Measurements from ENCODE around the gene LHX5.

Gene LHX5

DNA sequence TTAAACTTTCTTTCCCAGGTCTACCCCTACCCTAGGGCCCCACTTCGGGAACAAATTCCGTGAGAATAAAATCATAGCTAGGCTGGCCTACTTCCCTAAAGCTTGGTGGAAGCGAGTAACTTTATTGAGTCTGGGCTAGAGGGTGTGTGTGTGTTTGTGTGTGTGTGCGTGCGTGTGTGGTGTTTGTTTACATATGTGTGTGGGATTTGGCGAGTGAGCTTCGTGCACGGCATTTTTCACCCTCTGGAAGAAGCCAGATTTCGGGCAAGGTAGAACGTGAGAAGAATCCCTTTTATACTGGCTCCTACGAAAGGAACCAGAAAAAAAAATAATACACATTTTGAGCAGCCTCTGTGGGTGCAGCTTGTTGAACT is 7.5 kb upstream of the LHX5 start:
- DNase-seq: no peak
- in situ Hi-C loops (cut with MboI; ENCODE audit: low pct_unique_long_range_greater_than_20kb, low sequenced_read_pairs): no loop called here

DNA sequence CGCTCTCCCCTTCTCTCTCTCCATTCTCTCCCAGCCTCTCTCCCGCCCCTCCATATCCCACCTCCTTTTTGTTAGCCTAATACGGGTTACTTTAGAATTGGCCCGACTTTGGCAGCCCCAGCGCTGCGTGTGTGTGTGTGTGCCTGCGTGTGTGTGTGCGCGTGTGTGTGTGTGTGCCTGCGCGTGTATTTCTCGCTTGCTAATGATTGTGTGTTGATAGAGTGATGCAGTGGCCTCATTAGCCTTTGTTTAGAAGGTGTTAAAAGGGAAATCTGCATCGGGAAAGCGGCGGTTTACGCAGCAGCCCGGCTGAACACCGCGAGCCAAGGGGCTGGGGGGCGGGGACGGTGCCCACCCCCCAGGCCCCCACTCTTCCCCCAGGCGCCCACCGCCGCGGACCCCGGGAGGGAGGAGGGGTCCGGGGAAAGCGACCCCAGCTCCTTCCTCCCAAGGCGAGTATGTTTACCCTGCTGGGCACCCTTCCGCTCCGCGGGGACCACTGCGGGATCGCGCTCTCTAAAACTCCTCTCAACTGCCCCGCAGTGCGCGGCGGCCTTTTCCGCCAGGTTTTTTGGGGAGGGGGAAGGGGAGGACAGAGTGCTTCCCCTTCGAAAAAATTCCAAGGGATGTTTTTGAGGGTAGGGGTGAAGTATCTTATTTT is 6.8 kb upstream of the LHX5 start:
- in situ Hi-C loops (cut with MboI; ENCODE audit: low pct_unique_long_range_greater_than_20kb, low sequenced_read_pairs): no loop called here
- DNase-seq: no peak

DNA sequence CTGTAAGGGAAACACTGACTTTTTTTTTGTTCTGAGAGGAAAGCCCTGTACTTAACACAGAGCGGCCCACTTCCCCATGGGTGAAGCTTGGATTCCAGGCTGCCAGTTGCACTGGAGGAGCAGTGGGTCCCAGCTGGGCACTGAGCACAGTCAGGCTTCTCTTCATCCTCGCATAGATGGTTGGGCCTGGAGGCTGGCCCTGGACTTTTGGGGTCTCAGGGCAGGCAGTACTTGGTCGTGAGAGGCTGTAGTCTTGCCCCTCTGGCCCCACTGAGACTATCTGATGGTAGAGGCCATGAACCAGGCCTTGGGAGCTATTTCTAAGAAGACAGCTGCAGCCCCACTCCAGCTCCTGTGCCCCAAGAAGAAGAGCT is 6.2 kb upstream of the LHX5 start:
- in situ Hi-C loops (cut with MboI; ENCODE audit: low pct_unique_long_range_greater_than_20kb, low sequenced_read_pairs): no loop called here

DNA sequence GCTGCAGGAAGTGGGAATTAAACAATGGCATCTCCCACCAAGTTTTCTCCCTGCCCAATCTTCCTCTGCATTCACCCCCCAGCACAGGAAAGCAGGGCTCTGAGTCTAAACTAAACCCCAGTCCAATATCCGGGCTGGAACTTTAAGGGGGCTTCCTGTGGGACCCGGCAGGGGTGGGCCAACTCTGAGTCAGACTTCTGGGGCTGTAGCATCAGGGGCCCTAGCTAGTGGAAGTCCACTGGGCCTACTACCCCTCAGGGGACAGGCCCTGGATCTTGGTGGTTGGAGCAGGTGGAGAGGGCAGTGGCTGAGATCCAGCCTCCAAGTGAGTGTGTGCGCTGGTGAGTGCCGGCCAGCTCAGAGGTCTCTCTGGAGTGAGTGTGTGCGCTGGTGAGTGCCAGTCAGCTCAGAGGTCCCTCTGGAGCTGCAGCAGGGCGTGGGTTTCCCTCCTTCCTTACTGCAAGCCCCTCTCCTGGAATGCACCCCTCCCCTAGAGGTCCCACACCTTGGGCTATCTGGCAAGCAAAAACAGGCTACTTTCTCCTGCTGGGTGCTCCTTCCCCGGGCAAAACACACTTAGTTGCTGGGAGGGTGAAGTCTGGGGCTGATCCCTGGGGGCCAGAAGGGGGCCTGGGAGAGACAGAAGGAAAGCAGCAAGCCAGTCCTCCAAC is 5.6 kb upstream of the LHX5 start:
- no peak for DNase-seq
- in situ Hi-C loops (cut with MboI; ENCODE audit: low pct_unique_long_range_greater_than_20kb, low sequenced_read_pairs): no loop called here

More for the DNA sequence above, 6.2 kb upstream of the LHX5 start:
- DNase-seq: no peak

DNA sequence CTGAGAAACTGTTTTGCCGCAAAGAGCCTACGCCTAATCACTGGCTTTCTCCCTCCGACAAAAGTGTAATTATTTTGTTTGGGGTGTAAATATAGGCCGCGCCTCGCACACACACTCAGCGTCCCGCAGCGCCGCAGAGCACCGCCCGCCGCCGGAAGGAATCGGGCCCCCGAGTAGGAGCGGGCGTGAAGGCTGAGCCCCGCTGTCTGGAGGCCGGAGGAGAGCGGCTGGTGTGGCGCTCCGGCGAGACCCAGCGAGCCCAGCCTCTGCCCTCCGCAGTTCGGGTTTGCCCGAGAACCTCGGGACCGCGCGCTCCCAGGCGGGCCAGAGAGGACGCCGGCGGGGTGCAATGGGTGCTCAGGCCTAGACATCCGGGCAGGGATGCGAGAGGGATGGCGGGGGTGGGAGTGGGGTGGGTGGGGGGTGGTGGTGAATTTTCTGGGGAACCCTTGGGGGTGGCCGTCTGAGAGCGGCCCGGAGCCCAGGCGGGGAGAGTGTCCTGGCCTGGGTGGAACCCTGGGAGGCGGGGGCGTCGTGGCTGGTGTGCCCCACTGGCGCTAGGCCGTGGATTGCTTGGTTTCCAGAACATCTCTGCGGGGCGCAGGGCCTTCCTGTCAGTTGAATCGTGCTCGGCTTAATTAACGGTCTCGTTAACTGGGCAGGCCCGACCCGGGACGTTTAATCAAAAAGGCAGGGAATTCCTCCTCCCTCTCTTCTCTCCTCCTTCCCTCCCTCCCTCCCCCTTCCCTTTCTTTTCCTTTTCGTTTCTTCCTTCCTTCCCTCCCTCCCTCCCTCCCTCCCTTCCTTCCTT is 4.7 kb upstream of the LHX5 start:
- in situ Hi-C loops (cut with MboI; ENCODE audit: low pct_unique_long_range_greater_than_20kb, low sequenced_read_pairs): no loop called here
- no peak for DNase-seq

DNA sequence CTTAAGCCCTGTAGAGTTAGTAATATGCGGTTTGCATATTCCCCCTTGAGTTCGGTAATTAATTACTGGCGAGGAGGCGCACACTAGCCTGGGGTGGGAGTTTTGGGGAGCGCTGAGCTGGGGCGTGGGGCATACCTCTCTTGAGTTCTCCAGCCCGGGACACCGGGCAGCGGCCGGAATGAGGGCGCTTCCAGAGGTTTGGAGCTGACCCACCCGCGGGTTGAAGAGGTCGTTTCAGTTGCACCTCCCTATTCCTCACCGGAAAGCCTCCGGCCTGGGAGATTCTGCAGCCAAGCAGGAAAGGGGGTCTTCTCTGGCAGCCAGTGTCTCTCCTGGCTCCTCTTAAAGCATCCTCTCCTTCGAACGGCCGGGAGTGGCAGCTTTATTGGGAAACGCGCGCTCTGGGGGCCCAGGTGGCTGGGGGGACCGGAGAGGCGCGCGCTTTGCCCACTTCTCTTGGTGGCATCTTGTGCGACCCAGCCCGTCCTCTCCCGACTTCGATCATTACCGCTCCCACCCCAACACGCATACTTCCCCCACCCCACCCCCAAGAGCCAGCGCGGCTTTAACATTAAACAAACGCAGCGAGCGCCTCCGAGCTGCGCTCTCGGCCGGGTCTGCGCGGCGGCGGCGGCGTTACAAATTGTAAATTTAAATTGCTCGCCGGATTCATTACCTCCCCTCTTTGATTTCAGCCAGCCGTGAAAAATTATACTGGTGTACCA is 3.9 kb upstream of the LHX5 start:
- in situ Hi-C loops (cut with MboI; ENCODE audit: low pct_unique_long_range_greater_than_20kb, low sequenced_read_pairs): no loop called here

DNA sequence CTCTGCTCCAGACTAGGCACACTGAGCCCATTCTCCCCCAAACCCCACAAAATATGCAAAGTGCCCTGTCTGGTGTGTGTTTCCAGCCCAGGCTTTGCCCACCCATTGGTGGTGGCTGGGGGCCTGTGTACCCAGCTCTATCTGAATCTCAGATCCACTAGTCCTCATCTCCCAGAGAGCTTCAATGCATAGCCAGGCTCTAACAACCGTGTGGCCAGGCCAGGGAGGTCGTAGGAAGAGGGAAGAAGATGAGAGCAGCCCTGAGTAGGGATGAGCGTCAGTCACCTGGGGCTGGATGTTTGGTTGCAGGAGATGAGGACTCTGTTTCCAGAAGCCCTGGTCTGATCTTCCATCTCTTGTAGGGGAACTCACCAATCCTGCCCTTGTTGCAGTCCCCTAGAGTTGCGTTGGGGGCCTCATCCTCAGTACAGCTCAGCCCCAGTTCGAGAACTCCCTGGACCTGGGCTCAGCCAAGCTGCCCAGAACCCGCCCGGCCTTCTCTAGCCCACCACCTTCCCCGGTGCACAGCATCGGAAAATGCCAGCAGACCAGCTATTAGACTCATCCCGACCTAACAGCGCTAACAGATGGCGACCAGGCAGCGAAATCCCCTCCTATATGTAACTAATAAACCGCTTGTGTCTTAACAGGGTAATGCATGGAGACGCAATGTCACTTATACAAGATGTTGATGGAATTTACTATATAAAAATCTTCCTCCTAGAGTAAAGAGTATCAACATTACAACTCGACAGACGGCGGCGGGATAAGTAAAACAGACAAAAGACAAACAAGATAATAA is 3.2 kb upstream of the LHX5 start:
- in situ Hi-C loops (cut with MboI; ENCODE audit: low pct_unique_long_range_greater_than_20kb, low sequenced_read_pairs): loop anchor here (25.0 kb wide), 1 partner anchor 437 kb away; no protein-coding TSS in a partner anchor
- no peak for DNase-seq

More for the DNA sequence above, 3.9 kb upstream of the LHX5 start:
- no peak for DNase-seq

DNA sequence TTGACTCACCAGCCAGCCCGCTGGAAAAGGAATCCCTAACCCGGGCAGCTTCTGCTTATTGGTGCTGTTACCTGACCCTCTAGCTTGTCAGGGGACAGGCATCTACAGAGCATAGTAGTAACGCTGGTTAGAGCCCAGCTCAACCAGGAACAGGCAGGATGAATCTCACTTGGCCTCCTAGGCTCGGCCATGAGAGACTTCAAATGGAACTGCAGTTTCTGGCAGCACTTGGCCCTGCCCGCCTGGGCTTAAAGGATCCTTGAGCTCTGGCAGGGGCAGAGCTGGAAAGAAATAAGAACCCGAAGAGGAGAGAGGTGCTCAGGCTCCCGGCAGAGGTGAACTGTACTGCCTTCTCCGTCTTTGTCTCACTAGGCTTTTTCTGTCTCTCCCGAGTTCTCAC is 2.3 kb upstream of the LHX5 start:
- DNase-seq: no peak
- in situ Hi-C loops (cut with MboI; ENCODE audit: low pct_unique_long_range_greater_than_20kb, low sequenced_read_pairs): loop anchor here (25.0 kb wide), 1 partner anchor 438 kb away; no protein-coding TSS in a partner anchor

DNA sequence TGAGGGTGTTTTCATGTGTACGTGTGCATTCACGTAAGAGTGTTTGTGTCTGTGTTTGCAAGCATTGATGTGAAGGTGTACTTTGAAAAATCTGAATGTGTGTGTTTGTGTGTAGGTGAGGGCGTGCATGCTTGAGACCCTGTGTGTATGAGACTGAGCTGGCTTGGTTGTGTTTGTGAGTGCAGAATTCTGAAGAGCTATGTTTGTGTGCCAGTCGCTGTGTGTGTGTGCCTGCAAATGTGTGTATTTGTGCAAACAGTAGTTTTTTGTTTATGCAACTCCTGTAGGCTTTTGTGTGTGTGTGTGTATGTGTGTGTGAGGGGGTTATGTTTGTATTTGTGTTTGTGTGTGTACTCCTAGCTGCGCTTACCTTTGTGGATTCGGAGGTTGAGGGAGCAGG is 1.7 kb upstream of the LHX5 start:
- no peak for DNase-seq
- in situ Hi-C loops (cut with MboI; ENCODE audit: low pct_unique_long_range_greater_than_20kb, low sequenced_read_pairs): loop anchor here (25.0 kb wide), 1 partner anchor 439 kb away; no protein-coding TSS in a partner anchor

DNA sequence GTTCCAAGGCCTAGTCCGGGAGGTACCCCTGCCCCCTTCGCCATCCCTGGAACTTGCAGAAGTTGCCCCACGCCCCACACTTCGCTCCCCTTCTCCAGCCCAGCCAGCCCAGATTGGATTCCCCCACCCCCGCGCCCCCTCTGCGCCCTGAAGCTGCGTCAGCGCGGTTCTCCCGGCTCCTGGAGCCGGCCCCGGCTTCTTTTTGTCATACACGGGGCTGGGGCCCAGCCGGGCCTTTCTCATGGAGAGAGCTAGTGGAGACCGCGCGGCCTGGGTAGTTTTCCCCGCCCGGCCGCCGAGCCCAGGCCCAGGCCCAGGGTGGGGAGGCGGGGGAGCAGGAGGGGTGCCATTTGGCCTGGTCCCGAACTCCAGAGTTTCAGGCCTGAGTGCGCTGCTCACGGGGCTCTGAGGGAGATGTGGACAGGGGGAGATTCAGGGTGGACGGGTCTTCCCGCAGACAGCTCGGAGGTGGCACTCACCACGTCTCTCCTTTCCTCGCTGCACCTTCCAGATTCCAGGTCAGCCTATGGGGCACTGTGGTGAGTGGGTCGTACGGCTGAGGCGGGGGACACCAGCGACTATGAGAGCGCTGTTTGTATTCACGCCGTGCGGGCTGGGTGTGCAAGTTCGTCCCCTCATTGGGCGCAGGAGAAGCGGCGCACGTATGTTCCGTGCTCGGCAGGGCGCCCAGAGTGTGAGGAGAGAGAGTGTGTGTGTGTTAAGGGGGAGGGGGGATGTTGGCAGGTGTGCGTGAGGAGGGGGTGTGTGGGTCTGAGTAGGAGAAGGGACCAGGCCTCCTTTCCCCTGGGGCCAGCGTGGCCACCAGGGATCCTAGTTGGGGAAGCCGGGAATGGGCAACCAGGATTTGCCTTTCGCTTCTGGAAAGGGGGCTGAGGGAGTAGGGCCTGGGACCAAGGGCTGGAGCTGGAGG is 785 bp upstream of the LHX5 start:
- DNase-seq: no peak
- in situ Hi-C loops (cut with MboI; ENCODE audit: low pct_unique_long_range_greater_than_20kb, low sequenced_read_pairs): loop anchor here (25.0 kb wide), 1 partner anchor 440 kb away; no protein-coding TSS in a partner anchor

DNA sequence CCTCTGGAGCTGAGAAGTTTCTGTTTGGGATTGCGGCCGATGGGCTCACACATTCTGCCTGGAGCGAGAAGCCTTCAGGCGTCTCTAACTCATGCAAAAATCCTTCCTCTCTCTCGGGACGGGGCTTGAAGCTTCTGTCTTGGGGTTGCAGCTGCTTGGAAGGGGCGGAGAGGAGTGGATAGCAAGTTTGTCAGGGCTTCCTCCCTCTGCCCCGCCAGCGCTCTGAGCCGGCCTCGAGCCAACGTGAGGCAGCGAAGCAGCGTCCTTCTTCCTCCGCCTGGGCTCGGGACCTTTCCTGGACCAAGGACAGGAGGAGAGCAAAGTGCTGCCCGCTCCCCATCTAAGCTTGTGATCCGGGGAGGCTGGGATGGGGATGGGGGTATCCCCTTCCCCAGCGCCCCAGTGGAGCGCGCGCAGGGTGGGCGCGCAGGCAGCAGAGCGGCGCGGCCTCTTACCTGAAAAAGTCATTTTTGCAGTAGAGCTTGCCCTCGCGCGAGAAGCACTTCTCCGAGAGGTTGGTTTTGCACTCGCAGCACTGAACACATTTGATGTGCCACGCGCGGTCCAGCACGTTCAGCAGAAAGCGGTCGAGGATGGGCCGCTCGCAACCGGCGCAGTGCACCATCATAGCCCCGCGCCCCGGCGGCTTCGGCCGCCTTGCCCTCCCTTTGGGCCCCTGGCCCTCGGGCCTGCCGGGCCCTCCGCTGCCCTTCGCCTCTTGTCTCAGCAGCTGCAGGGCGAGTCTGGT is 626 bp downstream of the LHX5 start:
- in situ Hi-C loops (cut with MboI; ENCODE audit: low pct_unique_long_range_greater_than_20kb, low sequenced_read_pairs): loop anchor here (25.0 kb wide), 1 partner anchor 441 kb away; no protein-coding TSS in a partner anchor
- DNase-seq: no peak

DNA sequence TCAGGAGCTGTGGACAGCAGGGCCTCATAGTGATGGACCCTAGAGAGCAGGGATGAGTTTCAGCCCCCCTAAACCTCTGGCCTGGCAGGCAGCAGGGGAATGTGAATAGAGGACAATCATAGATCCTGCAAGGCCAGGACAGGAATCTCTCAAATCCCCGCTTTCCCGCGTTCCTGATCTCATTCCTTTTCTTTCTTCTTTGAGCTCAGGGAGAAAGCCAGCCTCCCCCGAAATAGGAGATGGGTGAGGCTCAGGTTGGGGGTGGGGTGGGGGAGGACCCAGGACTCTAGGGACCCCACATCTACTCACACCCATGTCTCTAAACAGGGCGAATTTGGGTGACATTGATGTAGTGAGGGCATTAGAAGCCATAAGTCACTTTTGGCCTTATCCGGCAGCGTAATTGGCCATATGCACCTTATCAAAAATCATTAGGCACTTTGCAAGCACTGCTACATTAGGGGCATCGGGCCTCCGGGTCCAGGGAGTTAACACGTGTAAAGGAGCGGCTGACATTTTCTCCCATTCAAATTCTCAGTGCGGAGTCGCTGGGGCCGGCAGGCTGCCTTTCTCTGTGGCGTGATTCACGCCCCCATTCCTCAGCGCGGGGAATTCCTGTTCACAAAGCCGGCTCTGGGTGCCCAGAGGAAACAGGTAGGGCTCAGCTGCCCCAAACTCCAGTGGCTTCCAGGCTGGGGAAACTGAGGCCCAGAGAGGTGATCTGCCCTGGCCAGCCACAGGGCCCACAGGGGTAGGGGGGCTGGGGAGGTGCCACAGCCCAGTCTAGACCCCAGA is 1.5 kb downstream of the LHX5 start:
- in situ Hi-C loops (cut with MboI; ENCODE audit: low pct_unique_long_range_greater_than_20kb, low sequenced_read_pairs): loop anchor here (25.0 kb wide), 1 partner anchor 442 kb away; no protein-coding TSS in a partner anchor
- no peak for DNase-seq

DNA sequence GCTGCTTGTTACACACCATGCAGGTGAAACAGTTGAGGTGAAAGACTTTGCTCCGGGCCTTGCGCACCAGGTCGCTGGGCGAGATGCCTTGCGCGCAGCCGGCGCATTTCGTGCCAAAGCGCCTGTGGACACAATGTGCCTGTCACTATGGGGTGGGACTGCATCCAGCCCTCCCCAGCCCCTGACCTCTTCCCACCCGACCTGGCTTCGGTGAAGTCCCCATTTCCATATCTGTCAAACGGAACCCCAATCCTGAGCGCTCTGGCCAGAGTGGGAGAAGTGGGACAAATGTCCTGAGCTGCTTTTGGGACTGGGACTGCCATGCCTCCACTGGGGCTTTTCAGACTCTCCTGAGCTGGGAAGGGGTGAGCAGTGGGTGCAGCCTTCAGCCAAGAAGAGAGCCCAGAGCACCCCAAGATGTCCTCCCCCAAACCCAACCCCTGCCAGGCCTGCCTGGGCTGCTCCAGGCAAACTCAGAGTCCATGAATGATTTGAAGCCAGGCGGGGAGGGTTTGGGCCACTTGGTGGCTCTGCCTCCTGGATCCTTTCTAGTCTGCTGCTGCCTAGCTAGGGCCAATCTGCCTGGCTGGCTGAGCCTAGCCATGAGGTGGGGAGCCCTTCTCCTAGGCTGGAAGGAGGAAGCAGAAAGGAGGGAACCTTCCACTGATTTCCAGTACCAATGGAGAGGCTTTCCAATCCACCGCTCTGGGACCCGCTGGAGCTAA is 2.3 kb downstream of the LHX5 start:
- no peak for DNase-seq
- in situ Hi-C loops (cut with MboI; ENCODE audit: low pct_unique_long_range_greater_than_20kb, low sequenced_read_pairs): loop anchor here (25.0 kb wide), 1 partner anchor 443 kb away; no protein-coding TSS in a partner anchor

DNA sequence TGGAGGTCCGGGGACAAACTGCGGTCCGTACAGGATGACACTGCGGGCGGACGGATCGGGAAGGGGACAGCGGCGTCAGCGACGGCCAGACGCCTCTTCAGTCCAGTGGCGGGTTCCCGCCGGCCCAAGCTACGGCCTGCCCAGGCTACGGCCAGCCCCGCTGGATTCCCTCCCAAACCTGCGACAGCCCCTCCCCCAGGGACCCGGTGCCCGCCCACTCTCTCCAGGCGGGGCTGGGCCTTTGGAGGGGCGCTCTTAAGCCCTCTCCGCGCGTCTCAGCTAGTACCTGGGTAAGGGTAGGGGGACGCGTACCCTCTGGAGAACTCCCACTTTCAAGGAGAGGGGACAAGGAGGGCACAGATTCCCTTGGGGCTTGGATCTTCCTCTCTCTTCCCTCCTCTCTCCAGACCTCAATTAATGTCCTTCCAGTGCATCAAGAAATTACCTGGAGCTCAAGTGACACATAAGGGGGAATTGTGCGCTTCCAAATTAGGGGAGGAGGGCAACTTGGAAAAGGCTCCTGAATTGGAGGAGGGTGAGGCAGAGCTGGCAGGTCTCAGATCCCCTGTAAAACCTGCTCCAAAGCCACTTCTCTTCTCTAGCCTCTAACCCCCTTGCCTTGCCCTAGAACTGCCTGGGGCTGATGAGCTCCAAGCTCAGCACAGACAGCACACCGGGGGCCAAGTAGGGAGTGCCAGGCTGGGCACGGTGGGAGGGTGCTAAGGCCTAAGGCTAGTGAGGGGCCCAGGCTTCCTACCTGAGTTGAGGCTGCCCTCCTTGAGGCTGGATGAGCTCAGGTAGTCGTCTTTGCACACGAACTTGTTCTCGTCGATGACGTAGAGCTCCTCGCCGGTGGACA is 3.1 kb downstream of the LHX5 start:
- no peak for DNase-seq
- in situ Hi-C loops (cut with MboI; ENCODE audit: low pct_unique_long_range_greater_than_20kb, low sequenced_read_pairs): loop anchor here (25.0 kb wide), 1 partner anchor 444 kb away; no protein-coding TSS in a partner anchor
